HEK293 (cell line): ENCODE data around the gene TNFAIP8L3.

Experiments
- CTCF ChIA-PET: fragments of 350-600 bp; formaldehyde crosslinking; extraction: SDS; loops from one replicate; lab custom pipeline; 2021; ENCODE audit warnings: antibody characterized with exemption; lab: Yijun Ruan, JAX
- POLR2A ChIA-PET: fragments of 300-600 bp; formaldehyde crosslinking; extraction: SDS; loops from one replicate; lab custom pipeline; 2020; ENCODE audit warnings: antibody characterized with exemption, inconsistent platforms; lab: Yijun Ruan, JAX
- H3K27ac ChIP-seq: fragments of 200-500 bp; sonication (Bioruptor generic); 2 replicates; pipeline ENCODE4 v1.5.1; 2014; ENCODE audit warnings: low read depth, low read length, control low read depth, inconsistent platforms; ENCODE audit errors: extremely low read depth
- H3K36me3 ChIP-seq, 2 experiments: fragments of 200-500 bp in 1 of 2; sonication (Bioruptor generic) in 1 of 2; 1 replicate in 1 of 2; 2 replicates in 1 of 2; pipeline ENCODE4 v1.5.1; 2014 to 2017; ENCODE audit warnings: inconsistent platforms in 2 of 2, low read length in 2 of 2; ENCODE audit not compliant: control insufficient read depth in 2 of 2, insufficient read depth in 1 of 2
- H3K4me1 ChIP-seq: fragments of 200-500 bp; sonication (Bioruptor generic); 2 replicates; pipeline ENCODE4 v1.5.1; 2014; ENCODE audit warnings: mild to moderate bottlenecking, low read length, inconsistent platforms; ENCODE audit not compliant: control insufficient read depth, insufficient read depth
- H3K4me3 ChIP-seq: 2 replicates; pipeline ENCODE4 v1.5.1; 2011; ENCODE audit warnings: low read depth, mild to moderate bottlenecking, control low read depth, low read length, moderate library complexity
- H3K9me3 ChIP-seq: fragments of 200-500 bp; sonication (Bioruptor generic); 2 replicates; pipeline ENCODE4 v1.5.1; 2014; ENCODE audit warnings: low read depth, low read length, inconsistent platforms; ENCODE audit not compliant: control insufficient read depth, insufficient read depth
- KLF9 ChIP-seq: fragments of 450-650 bp; formaldehyde crosslinking; IDR thresholded peaks from 2 replicates; pipeline ENCODE4 v1.5.1; 2016; ENCODE audit warnings: missing biosample characterization, missing genetic modification characterization, low read depth
- SP7 ChIP-seq: fragments of 450-650 bp; formaldehyde crosslinking; IDR thresholded peaks from 2 replicates; pipeline ENCODE4 v1.5.1; 2016; ENCODE audit warnings: missing biosample characterization, missing genetic modification characterization
- TRIM28 ChIP-seq: IDR thresholded peaks from 2 replicates; pipeline ENCODE4 v1.6.1; 2011; ENCODE audit warnings: low read length, control low read depth, borderline replicate concordance
- ZEB2 ChIP-seq: fragments of 450-650 bp; formaldehyde crosslinking; IDR thresholded peaks from 2 replicates; pipeline ENCODE4 v1.5.1; 2016; ENCODE audit warnings: missing biosample characterization, missing genetic modification characterization
- ZNF184 ChIP-seq: fragments of 450-650 bp; IDR thresholded peaks from 2 replicates; pipeline ENCODE4 v1.5.1; 2018; ENCODE audit warnings: missing biosample characterization, mild to moderate bottlenecking, missing genetic modification characterization
- ZNF248 ChIP-seq: fragments of 450-650 bp; formaldehyde crosslinking; IDR thresholded peaks from 2 replicates; pipeline ENCODE4 v1.5.1; 2017; ENCODE audit warnings: missing biosample characterization, missing genetic modification characterization
- ZNF292 ChIP-seq: fragments of 450-650 bp; formaldehyde crosslinking; IDR thresholded peaks from 2 replicates; pipeline ENCODE4 v1.5.1; 2016; ENCODE audit warnings: low read depth, missing biosample characterization, missing genetic modification characterization, borderline replicate concordance
- ZNF302 ChIP-seq: fragments of 450-650 bp; formaldehyde crosslinking; IDR thresholded peaks from 2 replicates; pipeline ENCODE4 v1.5.1; 2016; ENCODE audit warnings: missing biosample characterization, missing genetic modification characterization, low read depth
- ZNF341 ChIP-seq: fragments of 450-650 bp; formaldehyde crosslinking; IDR thresholded peaks from 2 replicates; pipeline ENCODE4; 2016; ENCODE audit warnings: low read depth, missing biosample characterization, missing genetic modification characterization
- ZNF354C ChIP-seq: fragments of 450-650 bp; formaldehyde crosslinking; IDR thresholded peaks from 2 replicates; pipeline ENCODE4 v1.5.1; 2016; ENCODE audit warnings: missing biosample characterization, missing genetic modification characterization, low read depth, borderline replicate concordance
- ZNF37A ChIP-seq: fragments of 450-650 bp; IDR thresholded peaks from 2 replicates; pipeline ENCODE4 v1.5.1; 2018; ENCODE audit warnings: missing biosample characterization, missing genetic modification characterization
- ZNF530 ChIP-seq: fragments of 450-650 bp; formaldehyde crosslinking; IDR thresholded peaks from 2 replicates; pipeline ENCODE4 v1.5.1; 2016; ENCODE audit warnings: low read depth, missing biosample characterization, missing genetic modification characterization
- TF ChIP-seq, protein P1 (sequence below): fragments of 450-650 bp; formaldehyde crosslinking; IDR thresholded peaks from 2 replicates; pipeline ENCODE4 v1.5.1; 2016; ENCODE audit warnings: missing biosample characterization, missing genetic modification characterization
- TF ChIP-seq, protein P2 (sequence below): fragments of 450-650 bp; formaldehyde crosslinking; IDR thresholded peaks from 2 replicates; pipeline ENCODE4 v1.5.1; 2016; ENCODE audit warnings: missing biosample characterization, missing genetic modification characterization, low read depth
- TF ChIP-seq, protein P3 (sequence below): fragments of 450-650 bp; formaldehyde crosslinking; IDR thresholded peaks from 2 replicates; pipeline ENCODE4 v1.5.1; 2017; ENCODE audit warnings: missing biosample characterization, missing genetic modification characterization
- TF ChIP-seq, protein P4 (sequence below): fragments of 450-650 bp; IDR thresholded peaks from 2 replicates; pipeline ENCODE4 v1.5.1; 2018; ENCODE audit warnings: missing biosample characterization, missing genetic modification characterization
- TF ChIP-seq, protein P5 (sequence below): fragments of 450-650 bp; formaldehyde crosslinking; IDR thresholded peaks from 2 replicates; pipeline ENCODE4 v1.5.1; 2016; ENCODE audit warnings: missing biosample characterization, missing genetic modification characterization

Gene TNFAIP8L3

DNA sequence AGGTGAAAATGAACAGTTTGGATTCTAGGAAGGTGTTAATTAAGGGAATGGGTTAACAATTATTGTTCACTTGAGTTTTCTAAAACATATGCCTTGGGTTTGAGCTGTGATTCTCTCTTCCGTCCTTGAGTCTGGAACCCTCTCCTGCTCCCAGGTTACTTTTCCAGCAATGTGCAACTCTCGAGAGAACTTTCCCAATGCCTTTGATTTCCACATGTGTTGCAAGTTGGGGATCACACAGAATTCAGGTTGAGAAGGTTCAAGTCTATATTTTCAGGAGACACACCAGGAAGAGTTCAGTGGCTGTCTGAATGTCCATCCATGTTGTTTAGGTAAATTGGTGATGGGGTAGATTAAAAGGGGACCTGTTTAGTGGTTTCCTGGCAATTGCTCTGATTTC, 48.7 kb downstream of the TNFAIP8L3 start:
- H3K9me3 ChIP-seq: no peaks in the 10 kb centered on the region
- TF ChIP-seq, protein P1, sequence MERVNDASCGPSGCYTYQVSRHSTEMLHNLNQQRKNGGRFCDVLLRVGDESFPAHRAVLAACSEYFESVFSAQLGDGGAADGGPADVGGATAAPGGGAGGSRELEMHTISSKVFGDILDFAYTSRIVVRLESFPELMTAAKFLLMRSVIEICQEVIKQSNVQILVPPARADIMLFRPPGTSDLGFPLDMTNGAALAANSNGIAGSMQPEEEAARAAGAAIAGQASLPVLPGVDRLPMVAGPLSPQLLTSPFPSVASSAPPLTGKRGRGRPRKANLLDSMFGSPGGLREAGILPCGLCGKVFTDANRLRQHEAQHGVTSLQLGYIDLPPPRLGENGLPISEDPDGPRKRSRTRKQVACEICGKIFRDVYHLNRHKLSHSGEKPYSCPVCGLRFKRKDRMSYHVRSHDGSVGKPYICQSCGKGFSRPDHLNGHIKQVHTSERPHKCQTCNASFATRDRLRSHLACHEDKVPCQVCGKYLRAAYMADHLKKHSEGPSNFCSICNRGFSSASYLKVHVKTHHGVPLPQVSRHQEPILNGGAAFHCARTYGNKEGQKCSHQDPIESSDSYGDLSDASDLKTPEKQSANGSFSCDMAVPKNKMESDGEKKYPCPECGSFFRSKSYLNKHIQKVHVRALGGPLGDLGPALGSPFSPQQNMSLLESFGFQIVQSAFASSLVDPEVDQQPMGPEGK: no peak
- no peak for TF ChIP-seq ZNF292 (tag by site-specific recombination)
- TF ChIP-seq KLF9 (tag by site-specific recombination): no peak
- TF ChIP-seq, all 188 proteins: peak for 0
- Histone ChIP-seq H3K36me3 (no peaks in the 10 kb centered on the region), H3K4me3 (no peak overlapping the region), H3K4me1 (peaks cover 7% of the 10 kb centered on the region; the same call in 1 of the 2 replicates), H3K27ac (no peak overlapping the region)
- ChIA-PET POLR2A (no interaction called here), CTCF (no interaction called here)

DNA sequence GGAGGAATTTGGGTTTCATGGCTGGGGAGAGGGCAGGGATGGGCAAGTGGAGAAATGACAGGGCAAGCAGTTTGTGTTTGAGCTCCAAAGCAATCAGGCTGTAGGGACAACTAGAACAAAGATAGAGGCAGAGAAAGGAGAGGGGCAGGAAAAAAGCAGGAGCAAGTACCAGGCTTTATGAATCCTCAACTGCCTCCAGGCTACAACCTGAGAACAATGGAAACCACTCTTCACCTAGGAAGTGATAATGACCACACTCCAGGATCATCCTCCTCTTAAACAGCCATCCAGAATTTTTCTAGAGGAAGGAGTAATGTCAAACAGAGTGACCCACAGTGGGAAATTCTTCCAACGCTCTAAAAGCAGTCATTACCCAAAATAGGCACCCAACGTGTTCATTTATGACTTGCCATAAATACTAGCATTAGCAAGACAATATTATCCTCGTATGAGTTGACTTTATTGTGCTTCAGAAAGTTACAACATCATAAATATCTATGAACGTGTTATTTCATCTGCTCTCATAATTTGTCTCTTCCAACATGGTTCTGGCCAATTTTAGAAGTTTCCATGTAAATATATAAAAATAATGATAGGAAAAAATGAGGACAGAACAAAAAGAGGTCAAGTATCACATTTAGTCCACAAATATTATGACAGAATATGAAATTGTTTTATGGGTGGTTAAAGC, 50.5 kb downstream of the TNFAIP8L3 start:
- H3K9me3 ChIP-seq: no peaks in the 10 kb centered on the region
- TF ChIP-seq ZEB2 (tag by site-specific recombination): no peak
- 0 out of 2 replicates have a peak, but pooled peaks have one; percentile 39 for TF ChIP-seq ZNF530 (tag by site-specific recombination)
- TF ChIP-seq ZNF302 (tag by site-specific recombination): no peak
- TF ChIP-seq, all 188 proteins: peak for 1
- Histone ChIP-seq H3K4me3 (no peak overlapping the region), H3K36me3 (no peaks in the 10 kb centered on the region), H3K4me1 (peaks cover 7% of the 10 kb centered on the region; the same call in 1 of the 2 replicates), H3K27ac (no peak overlapping the region)
- ChIA-PET POLR2A (no interaction called here), CTCF (no interaction called here)

DNA sequence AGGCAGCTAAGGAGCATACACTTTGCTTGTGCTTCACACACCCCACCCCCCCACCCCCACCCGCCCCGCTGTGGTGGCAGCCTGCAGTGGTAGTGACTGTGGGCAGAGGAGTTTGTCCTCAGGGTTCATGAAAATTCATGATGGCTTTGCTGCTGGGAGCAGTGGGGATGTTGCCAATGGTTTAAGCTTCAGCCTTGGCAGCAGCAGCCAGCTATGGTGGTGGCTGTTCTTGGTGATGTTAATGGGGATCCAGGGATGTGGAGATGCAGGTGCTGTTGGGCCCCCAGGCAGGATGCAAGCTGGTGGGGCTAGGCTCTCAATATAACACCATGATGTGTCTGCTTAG, 55.8 kb downstream of the TNFAIP8L3 start:
- CTCF ChIA-PET: no interaction called here
- POLR2A ChIA-PET: no interaction called here

DNA sequence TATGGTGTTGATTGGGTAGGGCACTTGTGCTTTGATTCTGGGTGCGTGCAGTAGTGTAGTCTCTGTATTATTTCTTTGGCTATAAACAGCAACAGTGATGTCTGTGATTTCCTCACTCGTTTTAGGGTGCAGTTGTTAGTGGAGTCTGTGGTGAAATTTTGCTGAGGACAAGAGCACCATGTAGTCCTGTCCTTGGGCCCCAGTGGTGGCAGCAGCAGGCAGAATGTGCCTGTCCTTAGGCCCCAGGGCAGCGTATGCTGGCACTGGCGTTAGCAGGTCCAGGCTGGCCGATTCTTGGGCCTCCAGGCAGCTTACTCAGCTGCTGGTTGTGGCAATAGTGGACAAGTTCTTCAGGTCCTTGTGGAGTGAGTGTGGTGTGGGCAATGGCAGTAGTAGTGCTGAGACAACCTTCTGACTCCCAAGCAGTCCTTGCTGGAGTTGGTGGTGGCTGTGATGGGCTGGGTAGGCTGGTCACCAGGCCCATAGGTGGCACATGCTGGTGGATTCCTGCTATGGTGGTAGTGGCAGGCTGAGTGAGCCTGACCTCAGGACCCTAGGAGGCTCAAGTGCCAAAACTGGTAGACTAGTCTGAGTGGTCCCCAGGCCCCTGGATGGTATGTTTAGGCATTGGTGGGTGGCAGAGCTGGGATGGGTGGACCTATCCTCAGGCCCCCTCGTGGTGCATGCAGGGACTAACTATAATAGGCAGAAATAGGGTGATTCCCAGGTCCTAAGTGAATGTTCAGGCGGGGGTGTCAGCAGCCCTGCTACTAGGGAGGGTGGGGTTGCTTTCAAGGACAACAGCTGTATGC, 56.3 kb downstream of the TNFAIP8L3 start:
- CTCF ChIA-PET: no interaction called here
- no peaks in the 10 kb centered on the region for H3K36me3 ChIP-seq
- no peak overlapping the region for H3K4me3 ChIP-seq
- no peak overlapping the region for H3K27ac ChIP-seq
- TF ChIP-seq, protein P2, sequence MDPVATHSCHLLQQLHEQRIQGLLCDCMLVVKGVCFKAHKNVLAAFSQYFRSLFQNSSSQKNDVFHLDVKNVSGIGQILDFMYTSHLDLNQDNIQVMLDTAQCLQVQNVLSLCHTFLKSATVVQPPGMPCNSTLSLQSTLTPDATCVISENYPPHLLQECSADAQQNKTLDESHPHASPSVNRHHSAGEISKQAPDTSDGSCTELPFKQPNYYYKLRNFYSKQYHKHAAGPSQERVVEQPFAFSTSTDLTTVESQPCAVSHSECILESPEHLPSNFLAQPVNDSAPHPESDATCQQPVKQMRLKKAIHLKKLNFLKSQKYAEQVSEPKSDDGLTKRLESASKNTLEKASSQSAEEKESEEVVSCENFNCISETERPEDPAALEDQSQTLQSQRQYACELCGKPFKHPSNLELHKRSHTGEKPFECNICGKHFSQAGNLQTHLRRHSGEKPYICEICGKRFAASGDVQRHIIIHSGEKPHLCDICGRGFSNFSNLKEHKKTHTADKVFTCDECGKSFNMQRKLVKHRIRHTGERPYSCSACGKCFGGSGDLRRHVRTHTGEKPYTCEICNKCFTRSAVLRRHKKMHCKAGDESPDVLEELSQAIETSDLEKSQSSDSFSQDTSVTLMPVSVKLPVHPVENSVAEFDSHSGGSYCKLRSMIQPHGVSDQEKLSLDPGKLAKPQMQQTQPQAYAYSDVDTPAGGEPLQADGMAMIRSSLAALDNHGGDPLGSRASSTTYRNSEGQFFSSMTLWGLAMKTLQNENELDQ: no peak
- TF ChIP-seq ZNF354C (tag by site-specific recombination): no peak
- TF ChIP-seq, protein P3, sequence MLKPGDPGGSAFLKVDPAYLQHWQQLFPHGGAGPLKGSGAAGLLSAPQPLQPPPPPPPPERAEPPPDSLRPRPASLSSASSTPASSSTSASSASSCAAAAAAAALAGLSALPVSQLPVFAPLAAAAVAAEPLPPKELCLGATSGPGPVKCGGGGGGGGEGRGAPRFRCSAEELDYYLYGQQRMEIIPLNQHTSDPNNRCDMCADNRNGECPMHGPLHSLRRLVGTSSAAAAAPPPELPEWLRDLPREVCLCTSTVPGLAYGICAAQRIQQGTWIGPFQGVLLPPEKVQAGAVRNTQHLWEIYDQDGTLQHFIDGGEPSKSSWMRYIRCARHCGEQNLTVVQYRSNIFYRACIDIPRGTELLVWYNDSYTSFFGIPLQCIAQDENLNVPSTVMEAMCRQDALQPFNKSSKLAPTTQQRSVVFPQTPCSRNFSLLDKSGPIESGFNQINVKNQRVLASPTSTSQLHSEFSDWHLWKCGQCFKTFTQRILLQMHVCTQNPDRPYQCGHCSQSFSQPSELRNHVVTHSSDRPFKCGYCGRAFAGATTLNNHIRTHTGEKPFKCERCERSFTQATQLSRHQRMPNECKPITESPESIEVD (tag by site-specific recombination): no peak
- TF ChIP-seq ZNF341 (tag by site-specific recombination): no peak
- TF ChIP-seq ZNF184 (tag by site-specific recombination): no peak
- no peak for TF ChIP-seq ZNF248 (tag by site-specific recombination)
- no peak for TF ChIP-seq SP7
- TF ChIP-seq, protein P4, sequence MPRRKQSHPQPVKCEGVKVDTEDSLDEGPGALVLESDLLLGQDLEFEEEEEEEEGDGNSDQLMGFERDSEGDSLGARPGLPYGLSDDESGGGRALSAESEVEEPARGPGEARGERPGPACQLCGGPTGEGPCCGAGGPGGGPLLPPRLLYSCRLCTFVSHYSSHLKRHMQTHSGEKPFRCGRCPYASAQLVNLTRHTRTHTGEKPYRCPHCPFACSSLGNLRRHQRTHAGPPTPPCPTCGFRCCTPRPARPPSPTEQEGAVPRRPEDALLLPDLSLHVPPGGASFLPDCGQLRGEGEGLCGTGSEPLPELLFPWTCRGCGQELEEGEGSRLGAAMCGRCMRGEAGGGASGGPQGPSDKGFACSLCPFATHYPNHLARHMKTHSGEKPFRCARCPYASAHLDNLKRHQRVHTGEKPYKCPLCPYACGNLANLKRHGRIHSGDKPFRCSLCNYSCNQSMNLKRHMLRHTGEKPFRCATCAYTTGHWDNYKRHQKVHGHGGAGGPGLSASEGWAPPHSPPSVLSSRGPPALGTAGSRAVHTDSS (tag by site-specific recombination): no peak
- no peaks in the 10 kb centered on the region for H3K4me1 ChIP-seq
- H3K9me3 ChIP-seq: no peaks in the 10 kb centered on the region
- POLR2A ChIA-PET: no interaction called here

More for the DNA sequence above, 55.8 kb downstream of the TNFAIP8L3 start:
- Histone ChIP-seq H3K4me1 (no peaks in the 10 kb centered on the region), H3K27ac (no peak overlapping the region), H3K4me3 (no peak overlapping the region), H3K36me3 (no peaks in the 10 kb centered on the region), H3K9me3 (no peaks in the 10 kb centered on the region)
- TF ChIP-seq TRIM28 (no peak), ZNF37A (tag by site-specific recombination) (no peak)
- TF ChIP-seq, protein P5, sequence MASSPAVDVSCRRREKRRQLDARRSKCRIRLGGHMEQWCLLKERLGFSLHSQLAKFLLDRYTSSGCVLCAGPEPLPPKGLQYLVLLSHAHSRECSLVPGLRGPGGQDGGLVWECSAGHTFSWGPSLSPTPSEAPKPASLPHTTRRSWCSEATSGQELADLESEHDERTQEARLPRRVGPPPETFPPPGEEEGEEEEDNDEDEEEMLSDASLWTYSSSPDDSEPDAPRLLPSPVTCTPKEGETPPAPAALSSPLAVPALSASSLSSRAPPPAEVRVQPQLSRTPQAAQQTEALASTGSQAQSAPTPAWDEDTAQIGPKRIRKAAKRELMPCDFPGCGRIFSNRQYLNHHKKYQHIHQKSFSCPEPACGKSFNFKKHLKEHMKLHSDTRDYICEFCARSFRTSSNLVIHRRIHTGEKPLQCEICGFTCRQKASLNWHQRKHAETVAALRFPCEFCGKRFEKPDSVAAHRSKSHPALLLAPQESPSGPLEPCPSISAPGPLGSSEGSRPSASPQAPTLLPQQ (tag by site-specific recombination): no peak
